Peyer's patch (tissue), 4 donors: ENCODE data around the gene CHST12. TPM values are rescaled to one million over a fixed set of nuclear protein-coding genes. Genes with fewer than 3 reads are reported as not detected.
"Not testable (repeated sequence)": the region's sequence is repeated elsewhere in the genome, so short reads cannot be mapped to it uniquely, and the experiment has no call there.

ENCODE experiments used
- DNase-seq, 3 donors: peaks; one replicate each; pipeline ENCODE4 v3.0.0-alpha.2; 2017 to 2019
- H3K27ac ChIP-seq, 4 donors: fragments of 200-600 bp; sonication (generic); one replicate each; pipeline ENCODE4 v1.5.1; 2016 to 2019
- H3K27me3 ChIP-seq, 2 donors: fragments of 200-600 bp; sonication (generic); one replicate each; pipeline ENCODE4 v1.5.1; 2019
- H3K36me3 ChIP-seq, 3 donors: fragments of 200-600 bp; sonication (generic); one replicate each; pipeline ENCODE4 v1.5.1; 2016 to 2019
- H3K4me1 ChIP-seq, 4 donors: fragments of 200-600 bp; sonication (generic); one replicate each; pipeline ENCODE4 v1.5.1; 2016 to 2019
- H3K4me3 ChIP-seq, 4 donors: fragments of 200-600 bp; sonication (generic); 1 replicate in 3 of 4; 2 replicates in 1 of 4; pipeline ENCODE4 v1.5.1; 2016 to 2019; ENCODE audit warnings: mild to moderate bottlenecking in 1 of 4
- H3K9me3 ChIP-seq, 4 donors: fragments of 200-600 bp; sonication (generic); one replicate each; pipeline ENCODE4 v1.5.1; 2016 to 2019; ENCODE audit warnings: mild to moderate bottlenecking in 1 of 4
- POLR2A ChIP-seq, 2 donors: fragments of 450-650 bp; IDR thresholded peaks; one replicate each; pipeline ENCODE4 v1.5.1; 2017; ENCODE audit warnings: antibody characterized with exemption in 2 of 2, mild to moderate bottlenecking in 2 of 2, moderate library complexity in 2 of 2
- total RNA-seq, 4 donors: library from RNA; depleted of rRNA; stranded (reverse); fragments of >200 nt; gene quantifications; one replicate each; pipeline ENCODE4 v1.1.0, GENCODE V29; 2016
- TF ChIP-seq, protein P1 (sequence below), 6 experiments: fragments of 450-650 bp in 4 of 6; fragments of 200-600 bp in 2 of 6; sonication (generic) in 1 of 6; IDR thresholded peaks; one replicate each; pipeline ENCODE4 v1.5.1; 2017 to 2019; ENCODE audit warnings: antibody characterized with exemption in 6 of 6, mild to moderate bottlenecking in 3 of 6, moderate library complexity in 1 of 6

The CHST12 gene
- total RNA-seq, 4 donors from 2014 or later: 6.0 to 17.3 (median 13.1) TPM

DNA sequence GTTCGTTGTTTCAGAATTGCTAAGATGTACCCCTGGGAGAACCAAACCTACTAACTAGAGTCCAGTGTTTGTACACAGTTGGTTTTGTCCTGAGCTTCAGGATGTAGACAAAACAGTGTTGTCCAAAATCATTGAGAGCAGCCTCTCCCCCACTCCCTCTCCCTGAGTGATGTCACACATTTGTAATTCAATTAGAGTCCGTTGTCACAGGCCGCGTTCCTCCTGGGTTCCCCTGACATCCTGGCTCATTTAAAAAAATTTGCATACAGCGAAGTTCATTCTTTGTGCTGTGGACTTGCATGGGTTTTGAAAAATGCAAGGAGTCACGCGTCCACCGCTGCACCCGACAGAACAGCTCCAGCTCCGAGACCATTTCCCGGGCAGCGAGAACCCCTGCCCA is 62.5 kb downstream of the CHST12 start:
- Histone ChIP-seq H3K4me1 (no peaks in the 10 kb centered on the region), H3K4me3 (no peak overlapping the region), H3K27ac (no peak overlapping the region)

DNA sequence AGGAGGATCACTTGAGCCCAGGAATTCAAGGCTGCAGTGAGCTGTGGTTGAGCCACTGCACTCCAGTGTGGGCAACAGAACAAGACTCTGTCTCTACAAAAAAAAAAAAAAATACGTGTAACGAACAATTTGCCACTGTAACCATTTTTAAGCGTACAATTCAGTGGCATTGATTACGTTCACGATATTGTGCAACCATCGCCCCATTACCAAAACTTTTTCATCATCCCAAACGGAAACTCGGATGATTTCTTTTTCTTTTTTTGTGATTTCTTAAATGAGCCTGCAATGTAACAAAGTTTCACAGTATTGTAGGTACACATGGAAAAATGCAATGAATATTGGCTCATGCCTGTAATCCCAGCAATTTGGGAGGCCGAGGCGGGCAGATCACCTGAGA is 63.3 kb downstream of the CHST12 start:
- no peak for TF ChIP-seq POLR2A (IDR thresholded peaks at IDR 0.05)
- TF ChIP-seq, protein P1, sequence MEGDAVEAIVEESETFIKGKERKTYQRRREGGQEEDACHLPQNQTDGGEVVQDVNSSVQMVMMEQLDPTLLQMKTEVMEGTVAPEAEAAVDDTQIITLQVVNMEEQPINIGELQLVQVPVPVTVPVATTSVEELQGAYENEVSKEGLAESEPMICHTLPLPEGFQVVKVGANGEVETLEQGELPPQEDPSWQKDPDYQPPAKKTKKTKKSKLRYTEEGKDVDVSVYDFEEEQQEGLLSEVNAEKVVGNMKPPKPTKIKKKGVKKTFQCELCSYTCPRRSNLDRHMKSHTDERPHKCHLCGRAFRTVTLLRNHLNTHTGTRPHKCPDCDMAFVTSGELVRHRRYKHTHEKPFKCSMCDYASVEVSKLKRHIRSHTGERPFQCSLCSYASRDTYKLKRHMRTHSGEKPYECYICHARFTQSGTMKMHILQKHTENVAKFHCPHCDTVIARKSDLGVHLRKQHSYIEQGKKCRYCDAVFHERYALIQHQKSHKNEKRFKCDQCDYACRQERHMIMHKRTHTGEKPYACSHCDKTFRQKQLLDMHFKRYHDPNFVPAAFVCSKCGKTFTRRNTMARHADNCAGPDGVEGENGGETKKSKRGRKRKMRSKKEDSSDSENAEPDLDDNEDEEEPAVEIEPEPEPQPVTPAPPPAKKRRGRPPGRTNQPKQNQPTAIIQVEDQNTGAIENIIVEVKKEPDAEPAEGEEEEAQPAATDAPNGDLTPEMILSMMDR (IDR thresholded peaks at IDR 0.05): no peak
- no peak overlapping the region for H3K4me3 ChIP-seq
- DNase-seq: no peak
- H3K27me3 ChIP-seq: no peaks in the 10 kb centered on the region
- H3K27ac ChIP-seq: no peak overlapping the region
- no peaks in the 10 kb centered on the region for H3K36me3 ChIP-seq
- H3K9me3 ChIP-seq: no peaks in the 10 kb centered on the region
- no peaks in the 10 kb centered on the region for H3K4me1 ChIP-seq

More for the DNA sequence above, 62.5 kb downstream of the CHST12 start:
- Histone ChIP-seq H3K36me3 (no peaks in the 10 kb centered on the region), H3K27me3 (no peaks in the 10 kb centered on the region), H3K9me3 (no peaks in the 10 kb centered on the region)
- TF ChIP-seq, protein P1 (IDR thresholded peaks at IDR 0.05): no peak
- TF ChIP-seq POLR2A (IDR thresholded peaks at IDR 0.05): no peak
- DNase-seq: no peak

DNA sequence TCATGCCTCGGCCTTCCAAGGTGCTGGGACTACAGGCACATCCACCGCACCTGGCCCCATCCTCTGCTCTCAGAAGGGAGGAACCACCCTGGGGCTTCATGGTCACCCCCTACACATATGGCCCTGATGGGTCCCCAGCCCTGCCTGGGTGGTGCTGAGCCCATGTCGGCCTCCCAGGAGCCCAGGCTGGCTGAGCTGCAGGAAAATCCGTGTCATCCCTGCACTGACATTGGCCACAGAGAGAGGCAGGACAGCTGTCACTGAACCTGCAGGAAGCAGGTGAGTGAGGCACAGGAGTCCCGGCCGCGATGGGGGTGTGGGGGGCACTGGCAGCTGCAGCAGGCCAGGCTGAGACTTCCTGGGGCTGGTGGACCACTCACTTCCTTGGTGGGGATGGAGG is 64.8 kb downstream of the CHST12 start:
- TF ChIP-seq, protein P1 (IDR thresholded peaks at IDR 0.05): no peak
- no peak for TF ChIP-seq POLR2A (IDR thresholded peaks at IDR 0.05)
- no peaks in the 10 kb centered on the region for H3K4me1 ChIP-seq
- H3K4me3 ChIP-seq: no peak overlapping the region
- H3K27ac ChIP-seq: no peak overlapping the region
- peak in 1 of 3 donors; percentile 46 for DNase-seq
- no peaks in the 10 kb centered on the region for H3K9me3 ChIP-seq
- no peaks in the 10 kb centered on the region for H3K36me3 ChIP-seq
- no peaks in the 10 kb centered on the region for H3K27me3 ChIP-seq

DNA sequence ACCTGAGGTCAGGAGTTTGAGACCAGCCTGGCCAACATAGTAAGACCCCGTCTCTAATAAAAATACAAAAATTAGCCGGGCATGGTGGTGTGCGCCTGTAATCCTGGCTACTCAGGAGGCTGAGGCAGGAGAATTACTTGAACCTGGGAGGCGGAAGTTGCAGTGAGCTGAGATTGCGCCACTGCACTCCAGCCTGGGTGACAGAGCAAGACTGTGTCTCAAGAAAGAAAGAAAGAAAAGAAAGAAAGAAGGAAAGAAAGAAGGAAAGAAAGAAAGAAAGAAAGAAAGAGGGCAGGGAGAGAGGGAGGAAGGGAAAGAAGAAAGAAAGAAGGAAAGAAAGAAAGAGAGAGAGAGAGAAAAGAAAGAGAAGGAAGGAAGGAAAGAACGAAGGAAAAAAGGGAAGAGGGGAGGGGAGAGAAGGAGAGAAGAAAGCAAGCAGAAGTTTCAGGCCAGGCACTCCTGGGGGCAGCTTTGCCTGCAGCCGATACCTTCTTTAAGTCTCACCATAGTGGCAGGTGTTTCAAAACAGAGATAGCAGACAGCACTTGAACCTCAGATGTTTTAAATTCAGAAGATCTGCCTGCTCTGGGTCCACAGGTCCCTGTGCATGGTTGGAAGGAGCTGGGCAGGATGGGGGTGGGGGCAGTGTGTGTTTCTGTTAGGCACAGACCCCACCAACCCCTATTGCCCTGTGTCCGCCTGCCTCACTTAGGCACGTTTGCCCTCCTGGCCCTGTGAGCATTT is 66.2 kb downstream of the CHST12 start:
- H3K27ac ChIP-seq, H3K36me3 ChIP-seq, DNase-seq, H3K4me1 ChIP-seq, H3K4me3 ChIP-seq, H3K27me3 ChIP-seq, H3K9me3 ChIP-seq: not testable (repeated sequence)

DNA sequence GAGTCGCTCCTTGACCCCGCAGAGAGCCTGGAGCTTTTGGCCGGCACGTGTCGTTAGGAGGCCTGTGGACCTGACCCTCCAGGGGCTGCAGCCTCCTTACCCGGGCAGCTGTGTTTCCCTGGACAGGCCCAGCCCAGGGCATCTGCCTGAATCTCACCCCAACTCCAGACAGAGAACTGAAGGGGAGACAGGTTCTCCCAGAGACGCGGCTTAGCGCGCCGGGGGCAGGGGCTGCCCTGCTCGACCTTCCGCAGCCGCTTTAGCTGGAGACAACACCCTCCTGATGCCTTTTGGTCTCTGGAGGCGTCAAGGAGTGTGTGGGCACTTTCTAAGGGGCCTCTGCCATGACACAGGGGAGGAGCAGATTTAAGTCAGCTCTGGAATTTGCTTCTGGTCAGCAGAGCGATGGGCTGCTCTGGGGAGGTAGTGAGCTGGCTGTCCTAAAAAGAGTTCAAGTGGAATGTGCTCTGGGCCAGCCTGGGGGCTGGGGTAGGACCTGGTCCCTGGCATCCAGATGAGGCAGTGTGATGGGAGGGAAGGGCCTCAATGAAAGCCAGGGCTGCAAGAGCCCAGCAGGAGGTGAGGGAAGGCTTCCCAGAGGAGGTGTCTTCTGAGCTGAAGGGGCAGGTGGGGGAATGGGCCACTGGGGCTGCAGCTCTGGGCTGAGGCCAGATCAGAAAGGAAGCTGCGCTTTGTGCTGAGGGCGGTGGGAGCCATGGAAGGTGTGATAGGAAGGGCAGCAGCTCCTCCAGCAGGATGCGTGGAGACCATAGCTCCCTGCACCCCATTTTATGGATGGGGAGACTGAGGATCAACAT is 67.0 kb downstream of the CHST12 start:
- TF ChIP-seq, protein P1 (IDR thresholded peaks at IDR 0.05): no peak
- TF ChIP-seq POLR2A (IDR thresholded peaks at IDR 0.05): no peak
- no peaks in the 10 kb centered on the region for H3K4me1 ChIP-seq
- no peaks in the 10 kb centered on the region for H3K27me3 ChIP-seq
- no peaks in the 10 kb centered on the region for H3K9me3 ChIP-seq
- no peak overlapping the region for H3K27ac ChIP-seq
- H3K4me3 ChIP-seq: no peak overlapping the region
- DNase-seq: no peak
- H3K36me3 ChIP-seq: no peaks in the 10 kb centered on the region

DNA sequence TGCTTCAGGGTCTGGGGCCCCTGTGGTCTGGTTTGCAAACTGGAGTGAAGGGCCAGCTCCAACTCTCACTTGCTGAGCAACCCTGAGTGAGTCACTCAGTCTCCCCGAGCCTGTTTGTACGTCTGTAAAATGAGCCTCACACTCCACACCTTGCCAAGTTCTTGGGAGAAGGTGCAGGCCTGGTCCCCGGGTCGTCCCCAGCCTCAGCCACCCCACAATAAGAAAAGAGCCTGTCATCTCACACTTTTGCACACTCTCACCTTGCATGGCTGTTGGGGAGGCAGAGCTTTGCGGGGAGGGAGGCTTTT is 67.6 kb downstream of the CHST12 start:
- DNase-seq: peak in 1 of 3 donors; percentile 33
- H3K4me3 ChIP-seq: no peak overlapping the region
- H3K4me1 ChIP-seq: no peaks in the 10 kb centered on the region
- no peak overlapping the region for H3K27ac ChIP-seq
- TF ChIP-seq, protein P1 (IDR thresholded peaks at IDR 0.05): no peak
- TF ChIP-seq POLR2A (IDR thresholded peaks at IDR 0.05): no peak
- no peaks in the 10 kb centered on the region for H3K9me3 ChIP-seq
- H3K36me3 ChIP-seq: no peaks in the 10 kb centered on the region
- no peaks in the 10 kb centered on the region for H3K27me3 ChIP-seq
